Tibial artery (tissue), 4 donors: ENCODE results near the gene NECTIN2.

ENCODE experiments used
- DNase-seq, 2 donors: peaks; one replicate each; pipeline ENCODE4 v3.0.0-alpha.2; 2019
- H3K27ac ChIP-seq, 2 donors: fragments of 200-600 bp; sonication (generic) in 1 of 2; 1 replicate in 1 of 2; 2 replicates in 1 of 2; pipeline ENCODE4 v1.5.1; 2018 to 2019; ENCODE audit warnings: mild to moderate bottlenecking in 1 of 2
- H3K27me3 ChIP-seq, 2 donors: fragments of 200-600 bp; sonication (generic) in 1 of 2; one replicate each; pipeline versions ENCODE4 v1.5.1 to v1.6.0; 2016 to 2019
- H3K36me3 ChIP-seq, 3 donors: fragments of 200-600 bp; sonication (generic) in 2 of 3; one replicate each; pipeline ENCODE4 v1.5.1; 2016 to 2019; ENCODE audit warnings: mild to moderate bottlenecking in 2 of 3
- H3K4me1 ChIP-seq, 4 donors: fragments of 200-600 bp; sonication (generic) in 2 of 4; 1 replicate in 3 of 4; 2 replicates in 1 of 4; pipeline ENCODE4 v1.5.1; 2016 to 2019
- H3K4me3 ChIP-seq, 2 donors: fragments of 200-600 bp; sonication (generic) in 1 of 2; 1 replicate in 1 of 2; 2 replicates in 1 of 2; pipeline ENCODE4 v1.5.1; 2018 to 2019; ENCODE audit warnings: mild to moderate bottlenecking in 2 of 2
- H3K9me3 ChIP-seq, 3 donors: fragments of 200-600 bp; sonication (generic) in 1 of 3; one replicate each; pipeline ENCODE4 v1.5.1; 2016 to 2019
- CTCF ChIP-seq, 2 experiments: fragments of 200-600 bp in 1 of 2; fragments of 450-650 bp in 1 of 2; IDR thresholded peaks; one replicate each; pipeline ENCODE4 v1.5.1; 2017 to 2019; ENCODE audit warnings: antibody characterized with exemption in 2 of 2, mild to moderate bottlenecking in 1 of 2, moderate library complexity in 1 of 2
- intact Hi-C: fragments of 100-400 bp; cut with DNase I; formaldehyde crosslinking; loops from one replicate; pipeline ENCODE4 v1.15.0; 2023; ENCODE audit warnings: low total_unique reads

Gene NECTIN2

GRCh38 chr19:44874317-44874716 is 28.2 kb downstream of the NECTIN2 start:
- no peaks in the 10 kb centered on the region for H3K27me3 ChIP-seq
- H3K9me3 ChIP-seq: no peaks in the 10 kb centered on the region
- DNase-seq: no peak
- no peak overlapping the region for H3K4me3 ChIP-seq
- intact Hi-C loops: no loop called here
- no peak overlapping the region for H3K27ac ChIP-seq
- TF ChIP-seq CTCF (IDR thresholded peaks at IDR 0.05): no peak
- peaks cover 56 to 92% (median 79%) of the 10 kb centered on the region in 3 donors for H3K36me3 ChIP-seq
- peaks cover 0 to 4% (median 0%) of the 10 kb centered on the region in 4 donors for H3K4me1 ChIP-seq

GRCh38 chr19:44875666-44876451 is 29.8 kb downstream of the NECTIN2 start:
- intact Hi-C loops: no loop called here
- no peak for TF ChIP-seq CTCF (IDR thresholded peaks at IDR 0.05)
- no peak overlapping the region for H3K4me3 ChIP-seq
- H3K27me3 ChIP-seq: no peaks in the 10 kb centered on the region
- no peaks in the 10 kb centered on the region for H3K9me3 ChIP-seq
- H3K27ac ChIP-seq: no peak overlapping the region
- no peak for DNase-seq
- peaks cover 0 to 4% (median 0%) of the 10 kb centered on the region in 4 donors for H3K4me1 ChIP-seq
- peaks cover 56 to 92% (median 79%) of the 10 kb centered on the region in 3 donors for H3K36me3 ChIP-seq

- peaks cover 53 to 81% (median 69%) of the 10 kb centered on the region in 3 donors for H3K36me3 ChIP-seq
- intact Hi-C loops: no loop called here
Measured at GRCh38 chr19:44876930-44877535, 30.9 kb downstream of the NECTIN2 start.

GRCh38 chr19:44878120-44878865 is 32.2 kb downstream of the NECTIN2 start:
- TF ChIP-seq CTCF (IDR thresholded peaks at IDR 0.05): no peak
- Histone ChIP-seq H3K36me3 (peaks cover 43 to 73% (median 58%) of the 10 kb centered on the region in 3 donors), H3K27ac (no peak overlapping the region), H3K4me1 (peaks cover 0 to 4% (median under 1%) of the 10 kb centered on the region in 4 donors), H3K4me3 (no peak overlapping the region), H3K9me3 (no peaks in the 10 kb centered on the region), H3K27me3 (no peaks in the 10 kb centered on the region)
- intact Hi-C loops: no loop called here
- no peak for DNase-seq

More at GRCh38 chr19:44876930-44877535, 30.9 kb downstream of the NECTIN2 start:
- DNase-seq: no peak
- Histone ChIP-seq H3K4me3 (no peak overlapping the region), H3K4me1 (peaks cover 0 to 4% (median 0%) of the 10 kb centered on the region in 4 donors), H3K27me3 (no peaks in the 10 kb centered on the region), H3K9me3 (no peaks in the 10 kb centered on the region), H3K27ac (no peak overlapping the region)
- TF ChIP-seq CTCF (IDR thresholded peaks at IDR 0.05): no peak

- Histone ChIP-seq H3K27ac (no peak overlapping the region), H3K4me1 (peaks cover 0 to 13% (median 6%) of the 10 kb centered on the region in 4 donors), H3K9me3 (no peaks in the 10 kb centered on the region), H3K4me3 (no peak overlapping the region), H3K36me3 (peaks cover 31 to 69% (median 46%) of the 10 kb centered on the region in 3 donors), H3K27me3 (no peaks in the 10 kb centered on the region)
- no peak for TF ChIP-seq CTCF (IDR thresholded peaks at IDR 0.05)
- no peak for DNase-seq
- intact Hi-C loops: no loop called here
Measured at GRCh38 chr19:44879309-44880065, 33.4 kb downstream of the NECTIN2 start.
